GM11168 (cell line): ENCODE data around the gene E2F6.

ENCODE experiments used
- in situ Hi-C: fragments of 300-500 bp; cut with MboI; formaldehyde crosslinking; loops from one replicate; pipeline ENCODE4 v1.12.0; 2022; ENCODE audit warnings: low sequenced_read_pairs; ENCODE audit not compliant: unreplicated experiment

The E2F6 gene

DNA sequence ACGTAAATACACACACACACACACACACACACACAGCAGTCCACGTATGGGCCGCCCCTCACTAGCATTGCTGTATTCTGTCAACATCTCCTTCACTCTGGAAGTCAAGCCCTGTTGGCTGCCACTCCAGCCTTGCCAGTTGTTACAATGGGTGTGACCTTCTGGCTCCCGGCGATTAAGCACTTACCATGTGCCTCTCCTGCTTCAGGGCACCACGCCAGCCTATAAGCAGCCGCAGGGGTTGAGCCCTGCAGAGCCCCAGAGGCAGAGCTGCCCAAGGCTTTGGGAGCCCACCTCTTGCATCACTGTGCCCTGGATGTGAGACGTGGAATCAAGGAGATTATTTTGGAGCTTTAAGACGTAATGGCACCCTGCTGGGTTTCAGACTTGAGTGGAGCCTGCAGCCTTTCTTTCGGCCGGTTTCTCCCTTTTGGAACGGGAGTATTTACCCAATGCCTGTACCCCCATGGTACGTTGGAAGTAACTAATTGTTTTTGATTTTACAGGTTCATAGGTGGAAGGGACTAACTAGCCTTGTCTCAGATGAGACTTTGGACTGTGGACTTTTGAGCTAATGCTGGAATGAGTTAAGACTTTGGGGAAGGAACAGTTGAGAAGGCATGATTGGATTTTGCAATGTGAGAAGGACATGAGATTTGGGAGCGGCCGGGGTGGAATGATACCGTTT is 67.1 kb downstream of the E2F6 start:
- in situ Hi-C loops = no loop called here

- in situ Hi-C loops = no loop called here
These were observed 68.4 kb downstream of the E2F6 start for GRCh38 chr2:11397513-11397912.

GRCh38 chr2:11396467-11397445 is 69.2 kb downstream of the E2F6 start:
- in situ Hi-C loops = no loop called here

GRCh38 chr2:11396021-11396420 is 69.9 kb downstream of the E2F6 start:
- in situ Hi-C loops = no loop called here

GRCh38 chr2:11395389-11395788 is 70.6 kb downstream of the E2F6 start:
- in situ Hi-C loops = no loop called here
